GM21723 (cell line): Measurements from ENCODE around the gene FEM1C.
A peak's percentile ranks its signal among the peaks of the same experiment; 100 is the strongest.

ENCODE experiments used
- ATAC-seq: cut with Tn5 transposase; IDR thresholded peaks from one replicate; pipeline ENCODE4 v1.9.1; 2021; ENCODE audit warnings: mild to moderate bottlenecking, moderate library complexity; ENCODE audit not compliant: unreplicated experiment

FEM1C gene

GRCh38 chr5:115524199-115524847 is 20.3 kb downstream of the FEM1C start:
- no peak for ATAC-seq

GRCh38 chr5:115522832-115523403 is 21.7 kb downstream of the FEM1C start:
- no peak for ATAC-seq

GRCh38 chr5:115520191-115520590 is 24.4 kb downstream of the FEM1C start:
- no peak for ATAC-seq

GRCh38 chr5:115516372-115516771 is 28.2 kb downstream of the FEM1C start:
- no peak for ATAC-seq

DNA sequence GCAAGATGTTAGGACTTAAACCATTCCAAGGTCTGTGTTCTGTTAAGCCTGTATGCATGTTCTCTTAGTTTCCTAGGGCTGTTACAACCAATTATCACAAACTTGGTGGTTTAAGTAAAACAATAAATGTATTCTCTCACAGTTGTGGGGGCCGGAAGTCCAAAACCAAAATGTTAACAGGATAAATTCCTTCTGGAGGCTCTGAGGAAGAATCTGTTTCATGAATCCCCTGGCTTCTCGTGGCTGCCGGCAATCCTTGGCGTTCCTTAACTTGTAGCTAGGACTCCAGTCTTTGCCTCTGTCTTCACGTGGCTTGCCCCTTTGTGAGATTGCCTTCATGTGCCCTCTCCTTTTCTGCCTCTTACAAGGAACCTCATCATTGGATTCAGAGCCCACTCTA is 30.4 kb downstream of the FEM1C start:
- ATAC-seq: no peak

GRCh38 chr5:115511632-115512031 is 32.9 kb downstream of the FEM1C start:
- no peak for ATAC-seq

DNA sequence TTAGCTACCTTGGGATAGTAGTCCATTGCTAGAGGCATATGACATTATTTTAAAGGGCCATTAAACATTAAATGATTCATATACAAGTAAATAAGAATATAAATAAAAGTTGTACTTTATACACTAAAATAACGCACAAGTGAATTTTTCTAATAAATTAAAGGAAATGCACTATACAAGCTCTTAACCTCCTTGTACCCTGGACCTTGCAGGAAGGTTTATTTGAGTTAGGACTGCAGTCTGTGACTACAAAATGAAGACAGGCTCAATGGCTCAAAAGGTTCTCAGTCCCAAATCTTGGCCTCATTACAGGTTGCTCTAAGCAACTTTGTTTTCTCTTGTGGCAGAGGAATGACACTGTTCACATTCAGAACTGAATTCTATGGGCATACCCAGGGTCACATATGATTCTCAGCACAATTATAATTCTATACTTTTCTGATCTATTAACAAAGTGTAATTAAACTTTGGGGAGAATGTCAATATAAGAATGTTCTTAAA is 34.4 kb downstream of the FEM1C start:
- no peak for ATAC-seq

DNA sequence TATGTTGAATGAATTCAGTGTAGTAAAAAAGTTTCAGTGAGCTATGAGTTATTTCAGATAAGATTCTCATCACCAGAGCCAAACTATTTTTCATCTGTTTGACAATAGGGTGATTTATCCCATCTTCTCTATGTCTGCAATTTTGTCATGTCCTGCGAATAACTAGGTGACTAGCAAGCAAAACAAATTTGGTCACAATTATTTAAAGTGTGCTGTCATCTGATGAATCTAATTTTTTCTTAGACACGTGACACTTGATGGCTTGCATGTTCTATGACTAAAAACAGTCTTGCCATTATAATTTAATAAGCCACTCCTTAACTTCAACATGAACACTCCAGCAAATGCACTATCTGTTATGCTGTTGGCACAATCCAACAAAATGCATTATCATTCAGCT is 35.0 kb downstream of the FEM1C start:
- no peak for ATAC-seq

DNA sequence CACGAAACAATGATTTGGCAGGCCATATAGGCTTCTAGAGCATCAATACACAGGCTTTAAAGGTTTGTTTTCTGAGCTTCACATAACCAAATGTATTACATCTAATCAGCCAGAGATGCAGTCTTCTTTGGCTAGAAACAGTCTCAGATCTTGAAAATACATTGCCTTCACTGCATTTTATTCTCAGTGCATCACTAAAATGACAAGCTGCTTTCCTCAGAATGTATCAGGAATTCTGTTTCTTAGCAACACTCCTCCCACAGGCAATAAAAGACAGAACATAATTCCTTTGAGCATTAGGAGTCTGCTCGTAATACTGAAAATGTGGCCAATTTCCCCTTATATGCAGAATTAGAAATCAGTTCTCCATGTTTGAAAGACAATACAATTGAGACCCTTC is 36.9 kb downstream of the FEM1C start:
- ATAC-seq: no peak

DNA sequence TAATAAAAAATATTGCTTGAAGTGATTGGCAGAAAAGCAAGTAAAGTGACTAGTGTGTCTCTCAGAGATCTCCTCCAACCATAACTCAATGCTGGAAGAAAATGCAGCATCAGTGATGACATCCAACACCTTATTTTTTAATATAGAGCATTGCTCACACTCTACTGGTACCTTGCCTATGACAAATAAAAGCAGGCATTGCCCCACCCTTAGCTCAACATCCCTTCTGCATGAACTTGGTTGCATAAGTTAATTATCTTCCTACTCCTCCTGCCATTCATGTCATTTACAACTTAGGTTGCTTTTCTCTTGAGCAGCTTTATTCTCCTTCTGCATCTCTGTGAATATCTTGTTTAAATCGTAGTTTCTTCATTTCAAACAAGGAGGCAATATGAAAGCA is 41.2 kb downstream of the FEM1C start:
- no peak for ATAC-seq

- ATAC-seq: no peak
Measured at GRCh38 chr5:115501464-115502210, 42.9 kb downstream of the FEM1C start.

DNA sequence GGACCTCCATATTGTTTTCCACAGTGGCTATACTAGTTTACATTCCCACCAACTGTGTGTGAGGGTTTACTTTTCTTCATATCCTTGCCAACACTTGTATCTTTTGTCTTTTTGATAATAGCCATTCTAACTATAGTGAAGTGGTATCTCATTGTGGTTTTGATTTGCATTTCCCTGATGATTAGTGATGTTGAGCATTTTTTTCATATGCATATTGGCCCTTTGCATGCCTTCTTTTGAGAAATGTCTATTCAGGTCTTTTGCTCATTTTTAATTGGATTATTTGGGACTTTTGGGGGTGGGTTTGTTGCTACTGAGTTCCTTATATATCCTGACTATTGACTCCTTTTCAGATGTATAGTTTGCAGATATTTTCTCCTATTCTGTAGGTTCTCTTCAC is 44.4 kb downstream of the FEM1C start:
- ATAC-seq: no peak

DNA sequence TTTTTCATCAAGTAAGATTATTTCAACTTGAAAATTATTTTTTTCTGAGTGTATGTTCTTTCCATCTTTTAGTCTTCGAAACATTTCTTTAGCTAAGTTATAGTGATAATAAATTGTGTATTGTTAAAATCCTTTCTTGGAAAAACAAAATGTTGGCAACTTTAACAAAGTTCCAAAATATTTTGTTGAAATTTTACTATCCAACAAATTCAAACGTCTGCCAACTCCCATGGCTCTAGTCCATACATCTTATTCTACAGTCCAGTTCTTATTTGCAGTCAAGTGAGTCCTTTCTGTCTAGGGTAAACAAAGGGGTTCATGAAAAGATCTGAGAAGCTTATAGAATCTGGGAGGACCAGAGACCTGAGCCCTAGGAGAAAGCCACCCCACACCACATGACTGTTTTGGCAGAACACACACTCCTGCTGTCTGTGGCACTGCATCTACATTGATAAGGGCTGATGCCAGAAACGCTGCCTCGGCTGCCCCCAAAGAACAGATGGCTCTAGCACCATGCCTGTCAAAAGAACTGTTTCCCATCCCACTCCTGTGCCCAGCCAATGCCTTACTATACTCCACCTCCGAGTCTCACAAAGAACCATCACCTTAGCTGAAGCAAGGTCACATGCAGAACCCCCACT is 47.5 kb downstream of the FEM1C start:
- ATAC-seq: no peak

DNA sequence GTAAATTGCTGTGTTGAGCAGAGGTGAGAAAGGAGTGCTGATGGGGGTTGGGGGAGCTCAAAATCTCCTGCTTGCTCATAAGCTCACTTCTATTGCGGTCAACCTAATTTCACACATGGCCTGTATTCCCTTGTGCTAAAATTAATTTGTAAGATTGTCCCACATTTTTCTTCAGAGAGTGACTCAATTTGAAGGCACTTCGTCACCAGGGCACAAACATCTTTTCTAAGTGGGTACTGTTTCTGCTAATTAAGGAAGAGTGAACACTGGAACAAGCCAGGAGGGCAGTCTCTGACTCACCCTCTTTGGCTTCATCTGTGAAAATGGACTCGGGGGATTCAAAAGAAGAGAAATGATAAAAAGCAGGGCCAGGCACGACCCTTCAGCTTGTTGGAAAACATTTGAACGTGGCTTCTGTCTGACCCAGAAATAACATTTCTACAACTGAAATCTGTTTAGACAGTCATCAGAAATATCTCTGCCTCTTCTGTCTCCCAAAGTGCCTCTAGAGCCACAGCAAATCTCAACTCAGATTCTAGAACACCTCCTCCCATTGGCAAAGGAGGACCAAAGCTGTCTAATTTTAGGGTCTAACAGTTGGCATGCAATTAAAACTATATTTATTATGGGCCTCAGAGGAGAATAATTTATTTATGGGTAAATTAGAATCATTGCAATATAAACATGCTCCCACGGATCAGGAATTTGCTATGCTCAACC is 49.8 kb downstream of the FEM1C start:
- peak; percentile 62 for ATAC-seq

DNA sequence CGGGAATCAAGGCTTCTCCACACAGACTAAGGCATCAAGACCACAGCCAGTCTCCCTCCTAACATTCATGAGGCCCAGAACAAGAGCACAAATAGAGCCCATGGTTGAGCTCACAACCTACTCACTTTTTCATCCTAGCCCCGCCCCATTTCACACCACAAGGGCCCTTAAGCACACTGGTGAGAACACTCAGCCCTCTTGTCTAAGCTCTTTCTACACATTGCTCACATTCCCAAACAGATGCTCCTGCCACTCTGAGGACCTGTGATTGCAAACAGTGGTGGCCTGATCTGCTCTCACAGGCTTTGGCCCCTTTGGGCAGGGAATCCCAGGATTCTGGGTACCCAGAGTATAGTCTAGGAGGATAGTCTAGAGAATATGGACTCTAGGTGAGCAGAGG is 54.0 kb downstream of the FEM1C start:
- ATAC-seq: no peak

DNA sequence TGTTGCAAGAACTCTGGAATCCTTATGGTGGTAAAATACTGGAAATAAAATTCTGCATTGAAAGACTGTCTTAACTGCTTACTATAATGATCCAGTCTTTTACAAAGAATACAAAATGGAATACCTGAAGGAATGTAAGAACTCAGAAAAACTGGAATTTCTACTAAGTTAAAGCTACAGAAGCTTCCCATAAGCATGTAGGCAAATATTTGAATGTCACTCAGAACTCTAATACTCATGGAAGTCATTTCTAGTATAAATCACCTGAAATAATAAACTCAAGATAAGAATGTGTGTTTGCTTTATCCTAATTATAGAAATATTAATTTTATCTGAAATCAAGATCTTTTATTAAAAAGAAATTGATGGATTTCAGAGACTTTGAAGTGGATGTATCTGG is 54.8 kb downstream of the FEM1C start:
- no peak for ATAC-seq

DNA sequence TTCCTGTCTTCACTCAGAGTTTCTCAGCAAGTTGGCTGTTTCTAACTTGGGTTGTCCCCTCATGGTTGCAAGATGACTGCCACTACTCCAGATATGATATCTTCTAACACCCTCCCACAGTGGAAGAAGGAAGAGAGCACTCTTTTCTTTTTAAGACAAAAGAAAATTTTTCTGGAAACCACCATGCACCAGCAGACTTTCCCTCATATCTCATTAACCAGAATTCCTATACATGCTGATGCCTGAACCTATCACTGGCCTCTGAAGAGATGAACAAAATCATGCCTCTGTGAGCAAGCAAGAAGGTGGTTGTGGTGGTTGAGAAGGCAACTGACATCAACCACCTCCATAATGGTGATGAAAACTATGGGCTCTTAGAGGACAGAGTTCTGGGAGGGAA is 56.8 kb downstream of the FEM1C start:
- ATAC-seq: peak; percentile 54

GRCh38 chr5:115487168-115487567 is 57.4 kb downstream of the FEM1C start:
- no peak for ATAC-seq

- ATAC-seq: no peak
Measured at GRCh38 chr5:115486728-115487127, 57.8 kb downstream of the FEM1C start.

GRCh38 chr5:115484368-115484767 is 60.2 kb downstream of the FEM1C start:
- peak; percentile 33 for ATAC-seq

GRCh38 chr5:115480900-115481299 is 63.7 kb downstream of the FEM1C start:
- no peak for ATAC-seq
